ENCODE results near the gene CYGB.
"Not testable (repeated sequence)": the region's sequence is repeated elsewhere in the genome, so short reads cannot be mapped to it uniquely, and the experiment has no call there.

CYGB gene

GRCh38 chr17:76567634-76568432 lies 30.3 kb upstream of the CYGB start:
- DNase-seq (ENCODE audit: low read depth): no peak
- TF ChIP-seq CTCF (IDR thresholded peaks at IDR 0.05; ENCODE audit: low read depth, low read length, missing control alignments): no peak
- no peak overlapping the region for H3K4me3 ChIP-seq (ENCODE audit: low read depth, low read length)

GRCh38 chr17:76566988-76567431 lies 29.5 kb upstream of the CYGB start:
- TF ChIP-seq CTCF (IDR thresholded peaks at IDR 0.05; ENCODE audit: low read depth, low read length, missing control alignments): no peak
- DNase-seq (ENCODE audit: low read depth): no peak
- H3K4me3 ChIP-seq (ENCODE audit: low read depth, low read length): no peak overlapping the region

GRCh38 chr17:76566613-76566943 lies 29.1 kb upstream of the CYGB start:
- no peak overlapping the region for H3K4me3 ChIP-seq (ENCODE audit: low read depth, low read length)
- TF ChIP-seq CTCF (IDR thresholded peaks at IDR 0.05; ENCODE audit: low read depth, low read length, missing control alignments): no peak
- no peak for DNase-seq (ENCODE audit: low read depth)

GRCh38 chr17:76565728-76566612 lies 28.5 kb upstream of the CYGB start:
- DNase-seq (ENCODE audit: low read depth): no peak
- no peak for TF ChIP-seq CTCF (IDR thresholded peaks at IDR 0.05; ENCODE audit: low read depth, low read length, missing control alignments)
- no peak overlapping the region for H3K4me3 ChIP-seq (ENCODE audit: low read depth, low read length)

- DNase-seq (ENCODE audit: low read depth); H3K4me3 ChIP-seq (ENCODE audit: low read depth, low read length): not testable (repeated sequence)
Observed at GRCh38 chr17:76564991-76565727, 27.6 kb upstream of the CYGB start.

- not testable (repeated sequence) for H3K4me3 ChIP-seq (ENCODE audit: low read depth, low read length); DNase-seq (ENCODE audit: low read depth)
Observed at GRCh38 chr17:76563359-76563758, 25.9 kb upstream of the CYGB start.

- DNase-seq (ENCODE audit: low read depth): no peak
- no peak overlapping the region for H3K4me3 ChIP-seq (ENCODE audit: low read depth, low read length)
- TF ChIP-seq CTCF (IDR thresholded peaks at IDR 0.05; ENCODE audit: low read depth, low read length, missing control alignments): no peak
Observed at GRCh38 chr17:76562734-76563148, 25.2 kb upstream of the CYGB start.
